Skin epidermis (tissue), 12 donors: ENCODE data around the gene SCN2B.

Experiments
- H3K27ac ChIP-seq, 21 experiments: fragments of 200-600 bp; sonication (generic) in 11 of 21; one replicate each; pipeline ENCODE4 v1.5.0; 2020; ENCODE audit warnings: mild to moderate bottlenecking in 3 of 21, inconsistent platforms in 2 of 21, moderate library complexity in 2 of 21
- H3K4me3 ChIP-seq, 7 experiments: fragments of 200-600 bp; sonication (generic) in 2 of 7; one replicate each; pipeline ENCODE4 v1.5.0; 2020; ENCODE audit warnings: inconsistent platforms in 2 of 7, mild to moderate bottlenecking in 2 of 7, moderate library complexity in 1 of 7

SCN2B gene

GRCh38 chr11:118161786-118162185 lies 14.7 kb downstream of the SCN2B start:
- Histone ChIP-seq H3K4me3 (no peak overlapping the region), H3K27ac (no peak overlapping the region)

DNA sequence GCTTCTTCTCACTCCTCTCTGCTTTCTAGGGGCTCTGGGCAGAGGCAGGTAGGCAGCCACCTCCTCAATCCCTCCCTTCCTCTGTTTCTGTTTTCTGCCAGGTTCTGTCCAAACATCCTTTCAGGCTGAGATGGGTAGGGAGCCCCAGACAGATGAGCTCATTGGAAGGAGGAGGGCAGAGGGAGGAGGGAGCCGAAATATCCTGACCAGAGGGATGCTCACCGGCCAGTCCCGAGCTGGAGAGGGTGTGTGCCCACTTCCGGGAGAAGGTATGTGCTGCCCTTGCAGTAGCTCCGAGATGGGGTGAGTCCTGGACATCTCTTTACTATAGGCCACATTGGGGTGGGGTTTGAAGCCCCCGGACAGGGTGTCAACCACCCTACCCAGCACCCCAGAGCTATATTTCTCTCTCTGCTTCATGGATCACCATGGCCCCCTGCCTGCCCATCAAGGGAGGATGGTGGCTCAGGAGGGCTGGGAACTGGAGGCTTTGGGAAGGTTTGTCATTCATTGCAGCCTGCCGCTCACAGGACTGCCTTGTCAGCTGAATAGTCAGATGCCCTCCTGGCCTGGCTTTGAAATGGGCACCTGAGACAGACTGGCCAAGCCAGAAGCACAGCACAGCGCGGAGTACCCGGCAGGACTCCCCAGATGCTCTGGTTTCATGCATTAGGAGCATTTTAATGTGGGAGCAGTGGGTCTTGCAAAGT lies 19.1 kb downstream of the SCN2B start:
- H3K27ac ChIP-seq = no peak overlapping the region

DNA sequence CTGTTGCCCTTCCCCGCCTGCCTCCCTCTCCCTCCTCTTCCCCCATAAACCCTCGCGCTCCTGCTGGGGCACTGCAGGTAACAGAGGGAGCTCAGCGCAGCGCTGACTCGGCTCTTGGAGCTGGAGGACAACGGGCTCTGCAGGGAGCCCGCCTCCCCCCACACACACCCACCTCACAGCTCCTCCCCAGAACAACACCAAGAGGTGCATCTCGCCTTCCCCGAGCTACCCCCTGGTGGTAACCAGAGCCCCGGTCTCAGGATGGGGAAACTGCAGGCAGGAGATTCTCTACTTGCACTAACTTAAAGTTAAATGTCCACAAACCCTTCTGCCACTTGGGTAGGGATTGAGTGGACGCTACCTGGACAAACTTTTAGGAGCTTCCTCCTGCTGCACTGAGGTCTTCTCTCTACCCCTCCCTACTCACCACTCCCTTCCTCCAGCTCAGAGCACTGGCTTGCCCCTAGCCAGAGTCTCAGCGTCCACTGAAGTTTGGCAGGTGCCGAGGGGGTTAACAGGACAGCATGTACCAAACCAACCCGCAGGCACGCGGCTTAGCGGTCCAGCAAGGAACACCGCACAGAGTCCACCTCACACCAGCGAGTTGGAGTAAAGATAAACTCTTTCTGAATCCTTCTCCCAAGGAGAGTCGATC lies 19.8 kb downstream of the SCN2B start:
- Histone ChIP-seq H3K4me3 (no peak overlapping the region), H3K27ac (no peak overlapping the region)

More for the DNA sequence above, 19.1 kb downstream of the SCN2B start:
- no peak overlapping the region for H3K4me3 ChIP-seq

DNA sequence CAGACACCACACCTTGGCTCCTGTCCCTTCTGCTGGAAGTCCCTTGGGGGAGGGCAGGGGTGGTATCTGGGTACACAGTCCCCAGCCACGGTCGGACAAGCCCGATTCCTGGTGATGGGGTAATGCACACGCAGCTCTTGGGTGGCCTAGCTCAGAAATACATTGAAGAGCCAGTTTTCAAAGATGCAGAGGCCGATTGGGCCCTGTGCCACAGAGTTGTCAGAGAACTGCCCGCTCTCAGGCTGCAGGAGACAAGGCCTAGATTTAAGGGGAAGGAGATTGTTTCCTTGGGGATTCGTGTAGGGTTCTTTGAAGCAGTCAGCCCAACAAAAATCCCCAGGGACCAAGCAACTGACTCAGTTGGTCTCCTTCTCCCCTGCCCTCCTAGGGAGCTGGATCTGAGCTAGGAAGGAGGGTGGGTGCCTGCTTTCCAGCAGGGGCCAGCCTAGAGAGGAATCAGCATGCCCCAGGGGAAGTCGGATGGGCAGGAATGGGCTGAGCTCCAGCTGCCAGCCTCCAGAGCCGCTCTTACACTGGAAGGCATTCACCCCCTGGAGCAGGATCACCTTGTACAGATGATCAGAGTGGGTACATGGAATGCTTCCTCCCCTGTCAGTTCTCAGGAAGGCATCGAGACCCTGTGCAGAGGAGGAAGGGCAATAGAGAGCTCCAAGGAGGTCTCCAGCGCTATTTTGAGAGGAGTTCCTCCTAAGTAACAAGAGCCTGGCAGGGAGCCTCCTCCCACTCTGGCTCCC lies 20.5 kb downstream of the SCN2B start:
- H3K27ac ChIP-seq = no peak overlapping the region
- H3K4me3 ChIP-seq = no peak overlapping the region

- Histone ChIP-seq H3K4me3 (no peak overlapping the region), H3K27ac (no peak overlapping the region)
These were observed 21.8 kb downstream of the SCN2B start for GRCh38 chr11:118154641-118155040.

DNA sequence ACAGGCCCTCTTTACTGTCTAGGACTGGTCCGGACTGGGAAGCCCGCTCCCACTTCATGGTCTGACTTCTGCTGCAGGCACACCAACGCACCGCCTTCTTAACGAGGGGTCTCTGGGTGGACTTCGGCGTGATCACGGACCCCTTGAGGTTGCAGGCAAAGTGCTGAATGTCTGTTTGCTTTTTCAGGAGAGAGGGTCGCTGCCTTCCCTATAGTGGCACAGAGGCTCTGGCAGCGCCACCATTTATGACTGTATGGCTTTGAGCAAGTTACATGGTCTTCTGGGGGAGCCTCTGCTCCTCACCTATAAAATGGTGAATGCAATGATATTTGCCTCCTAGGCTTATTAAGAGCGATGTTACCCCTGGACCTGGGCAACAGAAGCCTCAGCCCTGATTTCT lies 22.5 kb downstream of the SCN2B start:
- H3K27ac ChIP-seq = no peak overlapping the region
- no peak overlapping the region for H3K4me3 ChIP-seq

- Histone ChIP-seq H3K4me3 (peak overlapping the region; percentile 30 to 51 (median 42)), H3K27ac (no peak overlapping the region)
These were observed 22.9 kb downstream of the SCN2B start for GRCh38 chr11:118153516-118153915.

- Histone ChIP-seq H3K4me3 (peak within 1 kb of the TSS; percentile 30 to 51 (median 42)), H3K27ac (peak within 1 kb of the TSS in 6 of 21 experiments; percentile 1 to 48 (median 14))
These were observed 23.6 kb downstream of the SCN2B start, which contains the start of gene SCN4B for GRCh38 chr11:118152552-118153471. Gene SCN4B, minus strand, starts transcription at chr11:118152823. Its CDS starts 150 bp downstream, at chr11:118152673.

- Histone ChIP-seq H3K27ac (peak overlapping the region in 4 of 21 experiments; percentile 4 to 48 (median 18)), H3K4me3 (peak overlapping the region; percentile 30 to 51 (median 42))
These were observed 24.4 kb downstream of the SCN2B start for GRCh38 chr11:118152020-118152551.

DNA sequence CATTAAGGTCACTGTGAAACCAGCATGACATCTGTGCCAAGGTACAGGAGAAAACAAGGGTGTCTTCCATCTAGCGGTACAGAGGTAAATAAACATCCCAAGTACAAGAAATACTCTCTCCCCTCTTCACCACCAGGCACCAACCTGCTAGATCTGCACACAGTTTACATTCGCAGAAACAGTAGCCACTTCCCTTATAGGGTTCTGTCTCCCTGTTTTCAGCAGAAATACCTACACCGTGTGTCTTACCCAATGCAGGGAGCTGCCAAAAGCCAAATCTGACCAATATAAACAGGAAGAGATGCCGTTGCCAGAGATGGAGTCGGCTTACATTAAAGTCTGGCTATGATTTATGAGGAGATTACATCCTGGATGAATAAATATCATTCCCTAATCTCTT lies 25.0 kb downstream of the SCN2B start:
- H3K27ac ChIP-seq = no peak overlapping the region
- peak overlapping the region in 1 of 7 experiments; percentile 46 for H3K4me3 ChIP-seq

- no peak overlapping the region for H3K4me3 ChIP-seq
- peak overlapping the region in 2 of 21 experiments; percentile 6 to 20 for H3K27ac ChIP-seq
These were observed 26.9 kb downstream of the SCN2B start for GRCh38 chr11:118149493-118149892.

DNA sequence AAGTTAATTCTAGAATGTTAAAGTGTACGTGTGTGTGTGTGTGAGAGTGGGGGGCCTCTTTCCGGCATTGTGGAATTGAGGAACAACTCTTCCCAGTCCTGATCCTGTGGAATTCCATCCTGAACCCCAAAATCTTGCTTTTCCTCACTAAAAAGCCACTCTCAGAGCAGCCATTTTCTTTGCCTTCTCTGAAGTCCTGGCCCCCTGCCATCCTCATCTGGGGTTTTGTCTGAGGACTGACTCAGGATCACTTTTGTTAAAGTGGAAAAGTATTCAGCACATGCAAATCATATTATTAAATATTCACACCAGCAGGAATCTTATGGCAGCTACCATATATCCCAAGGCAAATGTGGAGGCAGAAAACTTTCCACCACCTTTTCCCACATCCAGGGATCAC lies 27.6 kb downstream of the SCN2B start:
- Histone ChIP-seq H3K27ac (peak overlapping the region in 3 of 21 experiments; percentile 6 to 15 (median 8)), H3K4me3 (no peak overlapping the region)

DNA sequence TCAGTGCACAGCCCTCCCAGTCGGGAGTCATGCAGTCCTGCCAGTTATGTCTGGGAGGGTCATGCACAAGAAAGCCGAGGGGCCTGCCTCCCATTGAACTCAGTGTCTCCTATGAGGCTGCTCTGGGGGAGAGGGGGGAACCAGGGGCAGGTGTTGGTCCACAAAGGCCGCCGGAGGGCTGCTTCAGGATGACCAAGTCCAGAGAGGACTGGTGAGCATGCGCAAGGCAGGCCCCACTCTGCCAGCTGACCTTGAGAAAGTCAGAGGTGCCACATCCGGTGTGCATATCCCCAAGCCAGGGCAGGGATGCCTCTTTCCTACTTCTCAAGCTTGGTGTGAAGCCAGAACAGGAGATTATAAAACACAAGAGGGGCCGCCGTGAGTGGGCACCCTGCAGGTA lies 28.2 kb downstream of the SCN2B start:
- Histone ChIP-seq H3K4me3 (no peak overlapping the region), H3K27ac (peak overlapping the region in 2 of 21 experiments; percentile 8 to 15)

DNA sequence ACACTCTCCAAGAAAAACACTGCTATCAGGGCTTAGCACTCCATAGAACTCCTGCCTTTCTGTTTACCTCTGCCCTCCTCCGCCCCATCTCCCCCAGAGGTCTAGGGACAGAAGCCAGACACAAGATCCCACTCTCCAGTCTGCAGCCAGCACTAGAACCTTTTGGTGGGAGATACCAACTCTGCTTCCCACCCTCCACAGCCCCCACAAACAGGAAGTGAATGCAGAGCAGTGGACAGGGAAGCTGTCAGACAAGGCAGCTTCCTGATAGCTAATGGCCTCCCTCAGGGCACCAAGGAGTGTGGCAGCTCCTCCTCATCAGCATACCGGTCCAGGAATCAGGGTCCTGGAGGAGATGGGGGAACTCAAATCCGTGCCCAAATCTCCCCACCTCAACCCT lies 28.9 kb downstream of the SCN2B start:
- peak overlapping the region in 2 of 21 experiments; percentile 5 to 13 for H3K27ac ChIP-seq

DNA sequence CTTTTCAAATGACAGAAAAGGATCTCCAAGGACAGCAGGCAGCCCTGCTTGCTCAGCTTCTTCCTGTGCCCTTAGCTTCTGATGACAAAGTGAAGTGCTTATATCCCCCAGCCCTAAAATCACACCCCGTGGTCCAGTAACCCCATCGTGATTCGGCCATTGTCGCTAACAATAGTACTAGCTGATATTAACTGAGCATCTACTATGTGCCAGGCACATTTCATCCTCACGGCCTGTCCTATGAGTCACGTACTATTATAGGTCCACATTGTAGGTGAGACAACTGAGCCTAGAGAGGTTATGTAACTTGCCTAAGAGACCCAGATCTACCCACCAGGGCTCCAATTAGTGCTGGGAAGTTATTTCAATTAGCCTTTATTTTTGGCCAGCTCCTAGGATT lies 29.9 kb downstream of the SCN2B start:
- Histone ChIP-seq H3K27ac (peak overlapping the region in 4 of 21 experiments; percentile 54 to 83 (median 78)), H3K4me3 (no peak overlapping the region)

More for the DNA sequence above, 28.9 kb downstream of the SCN2B start:
- no peak overlapping the region for H3K4me3 ChIP-seq

GRCh38 chr11:118145285-118146227 lies 30.9 kb downstream of the SCN2B start:
- Histone ChIP-seq H3K4me3 (peak overlapping the region; percentile 39 to 66 (median 43)), H3K27ac (peak overlapping the region in 18 of 21 experiments; percentile 3 to 84 (median 65))

GRCh38 chr11:118144301-118145268 lies 31.9 kb downstream of the SCN2B start:
- Histone ChIP-seq H3K4me3 (peak overlapping the region in 1 of 7 experiments; percentile 43), H3K27ac (no peak overlapping the region)
